Fibroblast of villous mesenchyme (primary cell): ENCODE measurements around the gene SLC27A6. TPM values are rescaled to one million over a fixed set of nuclear protein-coding genes. Genes with fewer than 3 reads are reported as not detected.
"Not testable (repeated sequence)": the region's sequence is repeated elsewhere in the genome, so short reads cannot be mapped to it uniquely, and the experiment has no call there.

Source experiments
- DNase-seq: peaks from one replicate; pipeline ENCODE4 v3.0.0-alpha.2; 2010; ENCODE audit warnings: low read depth
- H3K4me3 ChIP-seq: 2 replicates; pipeline ENCODE4 v1.5.1; 2011; ENCODE audit warnings: low read depth, mild to moderate bottlenecking, low read length
- CTCF ChIP-seq: IDR thresholded peaks from 2 replicates; pipeline ENCODE4 v1.5.1; 2012; ENCODE audit warnings: low read depth, mild to moderate bottlenecking, low read length; ENCODE audit not compliant: insufficient read depth
- total RNA-seq: library from RNA; depleted of rRNA; stranded (reverse); fragments of >200 nt; gene quantifications from 2 replicates; pipeline ENCODE4 v1.2.3, GENCODE V29; 2012

SLC27A6 gene, protein sequence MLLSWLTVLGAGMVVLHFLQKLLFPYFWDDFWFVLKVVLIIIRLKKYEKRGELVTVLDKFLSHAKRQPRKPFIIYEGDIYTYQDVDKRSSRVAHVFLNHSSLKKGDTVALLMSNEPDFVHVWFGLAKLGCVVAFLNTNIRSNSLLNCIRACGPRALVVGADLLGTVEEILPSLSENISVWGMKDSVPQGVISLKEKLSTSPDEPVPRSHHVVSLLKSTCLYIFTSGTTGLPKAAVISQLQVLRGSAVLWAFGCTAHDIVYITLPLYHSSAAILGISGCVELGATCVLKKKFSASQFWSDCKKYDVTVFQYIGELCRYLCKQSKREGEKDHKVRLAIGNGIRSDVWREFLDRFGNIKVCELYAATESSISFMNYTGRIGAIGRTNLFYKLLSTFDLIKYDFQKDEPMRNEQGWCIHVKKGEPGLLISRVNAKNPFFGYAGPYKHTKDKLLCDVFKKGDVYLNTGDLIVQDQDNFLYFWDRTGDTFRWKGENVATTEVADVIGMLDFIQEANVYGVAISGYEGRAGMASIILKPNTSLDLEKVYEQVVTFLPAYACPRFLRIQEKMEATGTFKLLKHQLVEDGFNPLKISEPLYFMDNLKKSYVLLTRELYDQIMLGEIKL
- under 0.01 and 0.32 TPM in 2 replicates for total RNA-seq

GRCh38 chr5:128965011-128965637 is at the start of gene SLC27A6:
Gene SLC27A6, plus strand, starts transcription at chr5:128965488. Its CDS starts 650 bp downstream, at chr5:128966138.
- TF ChIP-seq CTCF, result no peak
- no peak for DNase-seq
- H3K4me3 ChIP-seq, result peak within 1 kb of the TSS; percentile 46

DNA sequence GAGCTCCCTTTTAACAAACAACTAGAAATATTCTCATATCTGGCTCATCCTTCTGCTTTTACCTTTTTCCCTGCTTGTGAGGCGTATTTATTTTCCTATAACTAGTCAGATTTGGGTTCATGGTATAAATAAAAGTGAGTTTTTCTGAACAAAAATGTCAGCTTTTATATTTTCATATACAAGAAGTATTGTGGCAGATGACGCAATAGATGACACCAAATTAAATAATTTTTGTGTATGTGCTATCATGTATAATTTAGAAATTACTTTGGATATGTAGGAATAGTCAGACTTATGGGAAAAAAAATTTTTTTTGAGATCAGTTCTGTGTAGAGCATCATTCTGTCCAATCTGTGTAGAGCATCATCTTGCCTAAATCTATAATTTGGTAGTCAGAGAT is 45.7 kb upstream of the SLC27A6 start:
- no peak overlapping the region for H3K4me3 ChIP-seq
- no peak for TF ChIP-seq CTCF
- no peak for DNase-seq

DNA sequence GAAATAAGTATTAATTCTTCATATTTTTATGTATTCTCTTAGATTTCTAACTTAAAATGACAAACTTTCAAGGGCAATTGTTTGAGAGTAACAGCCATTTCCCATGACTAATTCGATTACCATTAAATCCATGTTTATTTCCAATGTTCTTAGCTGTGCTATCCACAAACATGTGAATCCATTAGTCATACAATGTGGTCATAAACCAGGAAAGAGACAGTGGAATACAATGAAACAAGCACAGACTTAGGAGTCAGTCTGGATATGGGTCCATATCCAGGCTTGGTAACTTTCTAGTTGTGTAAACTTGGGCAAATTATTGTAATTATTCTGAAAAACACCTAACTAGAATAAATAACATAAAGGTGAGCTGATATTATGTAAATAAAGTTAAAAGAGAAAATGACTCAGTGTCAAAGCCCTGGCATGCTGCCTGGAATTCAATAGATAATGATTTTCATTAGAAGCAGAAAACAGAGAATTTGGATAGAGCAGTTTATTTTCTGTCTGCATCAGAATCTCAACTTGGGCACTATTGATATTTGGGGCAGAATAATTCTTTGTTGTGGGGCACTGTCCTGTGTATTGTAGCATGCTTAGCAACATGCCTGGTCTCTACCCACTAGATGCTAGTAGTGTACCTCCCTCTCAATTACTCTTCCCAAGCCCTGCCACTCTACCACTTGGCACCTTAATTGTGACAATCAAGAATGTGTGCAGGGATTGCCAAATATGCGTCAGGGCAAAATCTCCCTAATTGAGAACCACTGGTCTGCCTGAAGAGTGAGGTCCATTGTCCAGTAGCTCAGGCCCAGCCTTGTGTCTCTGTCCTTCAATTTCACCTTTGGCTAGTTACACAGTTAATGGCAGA is 44.7 kb upstream of the SLC27A6 start:
- H3K4me3 ChIP-seq, result no peak overlapping the region
- no peak for TF ChIP-seq CTCF
- peak; percentile 78 for DNase-seq

- TF ChIP-seq CTCF, result no peak
- no peak for DNase-seq
Observed at GRCh38 chr5:128924299-128924698, 41.0 kb upstream of the SLC27A6 start.

GRCh38 chr5:128925973-128926372 is 39.3 kb upstream of the SLC27A6 start:
- no peak for DNase-seq
- TF ChIP-seq CTCF, result no peak
- H3K4me3 ChIP-seq, result no peak overlapping the region

More at GRCh38 chr5:128924299-128924698, 41.0 kb upstream of the SLC27A6 start:
- no peak overlapping the region for H3K4me3 ChIP-seq

GRCh38 chr5:128927644-128928043 is 37.6 kb upstream of the SLC27A6 start:
- DNase-seq, result no peak
- TF ChIP-seq CTCF, result no peak
- no peak overlapping the region for H3K4me3 ChIP-seq

DNA sequence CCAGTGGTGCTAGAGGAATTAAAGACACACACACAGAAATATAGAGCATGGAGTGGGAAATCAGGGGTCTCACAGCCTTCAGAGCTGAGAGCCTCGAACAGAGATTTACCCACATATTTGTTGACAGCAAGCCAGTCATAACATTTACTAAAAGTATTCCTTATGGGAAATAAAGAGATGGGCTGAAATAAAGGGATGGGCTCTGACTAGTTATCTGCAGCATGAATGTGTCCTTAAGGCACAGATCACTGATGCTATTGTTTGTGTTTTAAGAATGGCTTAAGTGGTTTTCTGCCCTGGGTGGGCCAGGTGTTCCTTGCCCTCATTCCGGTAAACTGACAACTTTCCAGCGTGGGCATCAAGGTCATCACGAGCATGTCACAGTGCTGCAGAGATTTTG is 33.1 kb upstream of the SLC27A6 start:
- H3K4me3 ChIP-seq, result not testable (repeated sequence)

GRCh38 chr5:128943100-128943499 is 22.2 kb upstream of the SLC27A6 start:
- H3K4me3 ChIP-seq, DNase-seq: not testable (repeated sequence)

More for the DNA sequence above, 33.1 kb upstream of the SLC27A6 start:
- not testable (repeated sequence) for DNase-seq
